ENCODE results near the gene SPIRE1.
A peak's percentile ranks its signal among the peaks of the same experiment; 100 is the strongest.
"Not testable (repeated sequence)": the region's sequence is repeated elsewhere in the genome, so short reads cannot be mapped to it uniquely, and the experiment has no call there.

SPIRE1 gene

DNA sequence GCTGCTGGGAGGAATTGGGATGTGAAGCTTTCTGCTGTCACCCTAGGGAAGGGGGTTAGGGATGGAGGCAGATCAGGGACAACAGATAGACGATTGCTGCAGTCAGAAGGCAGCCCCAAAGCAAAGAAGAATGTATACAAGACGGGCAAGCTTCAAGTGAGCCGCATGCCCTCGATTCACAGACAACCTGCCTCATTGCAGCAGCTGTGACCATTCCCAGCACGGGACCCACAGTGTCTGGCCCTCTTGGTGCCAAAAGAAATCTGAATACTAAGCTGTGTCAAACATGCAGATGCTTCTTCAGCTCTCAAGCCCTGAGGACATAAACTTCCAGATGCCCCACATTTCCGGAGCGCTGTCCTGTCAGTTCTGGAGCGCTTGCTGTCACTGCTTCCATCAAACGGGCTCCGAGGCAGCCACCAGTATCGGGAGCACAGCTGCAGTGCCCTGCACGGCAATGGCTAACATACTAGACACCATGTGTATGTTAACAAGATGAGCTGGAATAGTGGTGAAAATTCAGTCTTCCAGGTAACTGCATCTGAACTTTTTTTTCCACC is 216.4 kb downstream of the SPIRE1 start:
- DNase-seq: no peak

DNA sequence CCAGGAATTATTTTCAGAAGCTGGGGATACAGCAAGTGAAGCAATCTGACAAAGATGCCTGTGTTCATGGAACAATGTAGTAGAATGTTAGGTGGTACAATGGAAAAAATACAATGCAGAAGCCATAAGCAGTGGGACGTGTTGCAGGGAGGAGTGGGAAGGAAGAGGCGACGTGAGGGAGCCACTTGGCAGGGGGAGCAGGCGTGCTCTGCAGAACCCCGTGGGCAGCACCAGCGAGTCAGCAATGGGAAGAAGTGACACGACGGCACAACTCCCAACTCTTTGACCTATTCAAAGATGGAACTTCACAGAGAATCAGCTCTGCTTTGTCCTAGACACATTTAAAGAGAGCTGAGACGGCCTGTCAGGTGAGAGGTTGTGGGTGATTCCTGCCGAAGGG is 219.7 kb downstream of the SPIRE1 start:
- no peak for DNase-seq

DNA sequence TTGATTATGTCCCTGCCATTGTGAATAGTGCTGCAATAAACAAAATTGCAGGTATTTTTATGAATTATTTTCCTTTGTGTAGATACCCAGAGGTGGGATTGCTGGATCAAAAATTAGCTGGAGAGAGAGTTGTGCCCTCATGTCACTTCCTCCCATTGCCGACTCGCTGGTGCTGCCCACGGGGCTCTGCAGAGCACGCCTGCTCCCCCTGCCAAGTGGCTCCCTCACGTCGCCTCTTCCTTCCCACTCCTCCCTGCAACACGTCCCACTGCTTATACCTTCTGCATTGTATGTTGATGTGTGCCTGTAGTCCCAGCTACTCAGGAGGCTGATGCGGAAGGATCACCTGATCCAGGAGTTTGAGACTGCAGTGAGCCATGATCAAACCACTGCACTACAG is 222.0 kb downstream of the SPIRE1 start:
- DNase-seq: no peak

DNA sequence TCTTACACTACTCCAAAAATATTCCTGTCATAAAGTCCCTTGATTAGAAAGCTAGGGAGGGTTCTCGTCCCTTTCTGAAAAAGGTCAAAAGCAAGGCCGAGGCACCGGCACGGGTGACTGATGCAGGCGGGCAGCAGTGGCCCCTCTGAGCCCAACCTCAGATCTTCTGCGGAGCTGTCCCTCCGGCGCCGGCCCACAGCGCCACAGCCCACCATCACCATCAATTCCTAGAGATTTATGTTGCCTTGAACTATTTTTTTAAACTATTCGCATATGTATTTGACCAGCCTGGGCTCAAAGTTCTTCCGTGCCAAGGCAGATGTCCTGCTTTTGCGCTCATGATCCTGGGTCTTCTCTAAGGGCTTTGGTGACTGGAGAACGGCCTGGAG is 223.4 kb downstream of the SPIRE1 start:
- DNase-seq: no peak

DNA sequence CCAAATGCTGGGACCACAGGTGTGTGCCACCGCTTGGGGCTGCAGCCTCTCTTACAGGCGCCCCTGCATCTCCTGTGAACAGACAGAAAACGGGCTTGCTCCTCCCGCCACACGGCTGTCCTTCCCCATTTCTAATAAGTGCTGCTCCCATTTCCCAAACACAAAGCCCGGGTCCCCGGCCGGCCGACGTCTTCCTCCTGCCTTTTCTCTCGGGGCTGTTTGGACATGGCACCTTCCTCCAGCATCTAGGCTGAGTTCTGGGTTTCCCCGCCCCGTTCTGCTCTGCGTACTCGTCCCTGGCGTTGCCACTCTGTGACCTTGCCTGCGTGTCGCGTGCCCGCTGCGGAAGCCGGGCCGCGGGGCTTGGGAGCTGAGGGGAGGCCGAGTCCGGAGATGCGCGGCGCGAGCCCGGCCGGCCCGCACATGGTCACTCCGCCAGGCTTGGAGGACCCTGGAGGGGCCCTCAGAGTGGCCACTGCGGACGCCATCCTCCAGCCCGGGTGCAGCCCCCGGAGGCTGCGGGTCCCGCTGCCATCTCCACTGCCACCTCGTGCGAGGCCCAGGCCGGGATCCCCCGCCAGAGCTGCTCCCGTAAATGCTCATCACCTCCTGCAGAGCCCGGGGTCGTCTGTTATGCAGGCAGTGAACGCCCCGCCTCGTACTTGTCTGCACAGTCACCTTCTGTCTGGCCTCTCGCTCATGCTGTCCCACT is 223.9 kb downstream of the SPIRE1 start:
- DNase-seq: no peak

DNA sequence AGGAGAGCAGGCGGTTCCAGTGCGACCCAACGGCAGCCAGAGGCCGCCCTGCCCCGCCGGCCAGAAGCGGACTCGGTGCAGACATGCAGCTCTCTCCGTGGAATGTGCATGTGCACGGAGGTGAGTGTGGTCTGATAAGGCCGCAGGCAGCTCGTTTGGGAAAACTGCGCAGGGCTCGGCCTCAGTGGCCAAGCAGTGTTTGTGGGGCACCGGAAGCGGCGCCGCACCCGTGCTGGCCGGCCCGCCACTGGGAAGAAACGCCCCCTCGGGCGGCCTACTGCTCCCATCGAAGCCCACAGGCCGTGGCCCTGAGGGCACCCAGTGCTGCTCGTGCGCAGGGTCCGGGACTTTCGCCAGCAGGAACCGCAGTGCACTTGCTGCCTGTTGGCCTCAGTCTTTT is 225.0 kb downstream of the SPIRE1 start:
- DNase-seq: no peak

DNA sequence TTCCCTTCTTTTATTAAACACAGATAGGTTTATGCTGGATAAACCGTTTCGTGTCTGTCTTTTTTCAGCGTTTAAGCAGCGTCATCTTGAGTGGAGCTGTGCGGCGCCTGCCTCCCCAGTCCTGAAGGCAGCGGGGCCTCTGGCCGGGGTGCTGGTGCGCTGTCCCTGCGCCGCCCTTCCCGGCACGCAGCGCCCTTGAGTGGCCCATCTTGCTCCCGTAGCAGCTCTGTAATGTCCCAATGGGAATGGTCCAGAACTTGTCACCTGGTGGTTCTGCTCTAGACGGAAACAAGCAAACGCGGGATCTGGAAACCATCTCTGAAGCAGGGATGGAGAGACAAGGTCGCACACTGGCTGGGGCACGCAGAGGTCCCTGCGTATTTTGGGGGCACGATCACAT is 225.7 kb downstream of the SPIRE1 start:
- no peak for DNase-seq

DNA sequence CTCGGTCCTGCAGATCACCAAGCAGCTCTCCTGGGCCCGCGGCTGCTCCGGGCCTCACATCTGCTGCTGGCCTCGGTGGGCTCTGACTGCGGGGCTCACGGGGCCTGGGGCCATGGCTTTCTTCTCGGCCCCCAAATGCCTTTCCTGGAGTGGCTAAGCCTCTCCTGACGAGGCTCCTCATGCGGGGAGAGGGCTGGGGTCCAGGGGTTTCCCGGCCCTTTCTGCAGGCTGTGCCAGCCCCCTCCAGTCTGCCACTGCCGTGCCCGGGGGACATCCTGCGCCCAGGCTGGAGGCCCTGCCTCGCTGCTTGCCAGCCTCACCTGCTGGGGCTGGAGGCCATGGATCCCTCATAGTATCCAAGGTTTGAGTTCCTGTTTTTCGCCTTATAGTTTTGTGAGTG is 226.3 kb downstream of the SPIRE1 start:
- no peak for DNase-seq

DNA sequence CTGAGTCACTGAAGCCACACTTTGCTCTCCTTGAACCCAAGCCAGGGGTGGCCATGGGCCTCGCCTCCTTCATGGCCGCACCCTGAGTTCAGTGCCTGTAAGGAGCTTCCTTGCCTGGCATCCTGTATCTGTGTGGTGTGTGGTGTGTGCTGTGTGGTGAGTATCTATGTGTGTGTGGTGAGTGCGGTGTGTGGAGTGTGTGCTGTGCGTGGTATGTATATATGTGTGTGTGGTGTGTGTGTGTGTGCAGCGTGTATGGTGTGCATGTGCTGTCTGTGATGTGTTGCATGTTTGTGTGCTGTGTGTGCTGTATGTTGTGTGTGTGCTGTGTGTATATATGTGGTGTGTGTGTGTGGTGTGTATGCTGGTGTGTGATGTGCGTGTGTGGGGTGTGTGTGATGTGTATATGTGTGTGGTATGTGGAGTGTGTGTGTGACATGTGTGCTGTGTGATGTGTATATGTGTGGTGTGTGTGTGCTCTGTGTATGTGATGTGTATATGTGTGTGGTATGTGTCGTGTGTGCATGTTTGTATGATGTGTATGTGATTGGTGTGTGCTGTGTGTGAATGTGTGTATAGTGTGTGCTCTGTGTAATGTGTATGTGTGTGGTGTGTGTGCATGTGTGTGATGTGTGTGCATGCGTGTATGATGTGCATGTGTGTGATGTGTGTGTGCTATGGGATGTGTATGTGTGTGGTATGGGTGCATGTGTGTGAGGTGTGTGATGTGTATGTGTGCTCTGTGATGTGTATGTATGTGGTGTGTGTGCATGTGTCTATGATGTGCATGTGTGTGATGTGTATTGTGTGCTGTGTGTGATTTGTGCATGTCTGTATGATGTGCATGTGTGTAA is 227.5 kb downstream of the SPIRE1 start:
- no peak for DNase-seq

DNA sequence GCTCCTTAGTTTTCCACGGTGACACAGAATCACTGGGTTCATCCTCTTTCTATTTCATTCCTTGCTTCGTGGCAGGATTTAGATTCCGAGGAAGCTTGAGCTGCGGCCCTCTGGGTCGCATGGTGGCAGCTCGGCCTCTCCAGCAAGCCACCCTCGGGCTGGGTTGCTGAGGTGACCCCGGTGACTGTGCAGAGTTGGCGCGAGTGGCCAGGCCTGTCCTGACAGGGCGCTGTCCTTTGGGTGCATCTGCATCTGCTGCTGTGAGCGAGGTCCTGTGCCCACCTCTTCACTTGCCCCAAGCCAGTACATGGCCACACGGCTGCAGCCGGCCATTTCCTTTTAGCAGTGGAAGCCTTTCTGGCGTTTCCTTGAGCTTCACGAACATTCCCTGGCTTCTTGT is 228.4 kb downstream of the SPIRE1 start:
- no peak for DNase-seq

DNA sequence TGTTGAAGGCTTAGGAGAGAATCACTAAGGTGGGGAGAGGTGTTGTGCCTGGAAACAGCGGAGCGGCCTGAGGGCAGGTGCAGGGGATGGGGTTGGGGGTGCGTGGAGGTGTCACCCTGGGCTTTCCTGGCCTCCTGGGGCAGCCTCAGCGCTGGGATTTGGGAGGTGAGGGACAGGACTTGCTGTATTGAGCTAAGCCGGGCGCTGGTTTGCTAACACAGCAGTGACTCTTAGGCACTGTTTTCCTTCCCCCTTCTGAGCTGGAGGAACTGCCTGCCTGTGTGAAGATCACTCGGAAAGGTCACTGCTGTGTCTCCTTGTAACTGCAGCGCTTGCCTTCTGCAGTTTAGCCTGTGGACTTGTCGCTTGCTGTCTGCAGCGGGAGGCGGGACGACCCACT is 229.0 kb downstream of the SPIRE1 start:
- no peak for DNase-seq

DNA sequence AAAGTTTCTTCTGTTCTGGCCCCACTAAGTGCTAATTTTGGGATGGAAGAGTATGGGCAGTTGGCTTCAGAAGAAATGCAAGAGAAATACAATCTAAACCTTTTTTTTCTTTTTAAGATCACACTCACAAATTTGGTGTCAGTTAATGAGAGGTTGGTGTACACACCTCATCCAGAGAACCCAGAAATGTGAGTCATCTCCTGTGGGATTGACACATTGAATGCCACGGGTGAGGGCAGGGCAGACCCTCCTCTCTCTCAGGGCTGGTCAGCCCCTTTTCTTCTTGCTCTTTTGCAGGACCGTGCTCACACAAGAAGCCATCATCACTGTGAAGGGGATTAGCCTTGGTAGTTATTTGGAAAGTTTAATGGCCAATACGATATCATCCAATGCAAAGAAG is 231.0 kb downstream of the SPIRE1 start:
- no peak for DNase-seq

DNA sequence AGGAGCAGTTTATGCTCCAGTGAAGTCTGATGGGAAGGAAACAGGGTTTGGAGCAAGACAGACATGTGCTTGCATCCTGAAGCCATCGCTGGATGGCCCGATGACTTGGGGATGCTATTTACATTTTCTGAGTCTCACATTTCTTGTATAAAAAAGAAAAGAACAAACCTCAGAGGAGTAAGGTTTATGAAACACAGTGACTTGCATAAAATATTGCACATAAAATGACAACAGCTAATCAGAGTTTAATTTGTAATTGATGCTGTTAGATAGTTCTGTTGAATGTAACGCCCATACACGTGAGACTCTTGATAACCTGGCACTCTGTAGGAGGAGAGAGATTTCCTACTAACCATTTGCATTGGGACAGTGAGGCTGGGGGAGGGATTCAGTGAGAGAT is 233.7 kb downstream of the SPIRE1 start:
- no peak for DNase-seq

DNA sequence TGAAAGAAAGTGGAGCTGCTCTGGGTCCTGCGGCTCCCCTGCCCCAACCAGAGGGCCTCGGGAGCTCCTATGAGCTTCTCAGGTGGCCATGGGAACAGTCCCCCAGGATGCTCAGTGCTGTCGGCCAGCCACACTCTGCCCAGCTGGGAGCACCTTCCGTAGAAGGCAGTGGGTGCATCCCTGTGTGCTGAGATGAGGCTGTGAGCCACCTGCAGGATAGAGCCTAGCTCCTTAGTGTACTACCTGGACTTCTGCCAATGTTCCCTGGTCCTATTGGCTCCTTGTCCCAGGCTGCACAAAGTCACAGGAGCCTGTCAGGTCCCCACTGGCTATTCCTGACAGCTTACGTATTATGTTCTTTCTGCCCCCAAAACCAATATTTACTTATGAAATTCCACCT is 234.1 kb downstream of the SPIRE1 start:
- DNase-seq: peak in 1 of 14 donors; percentile 31

DNA sequence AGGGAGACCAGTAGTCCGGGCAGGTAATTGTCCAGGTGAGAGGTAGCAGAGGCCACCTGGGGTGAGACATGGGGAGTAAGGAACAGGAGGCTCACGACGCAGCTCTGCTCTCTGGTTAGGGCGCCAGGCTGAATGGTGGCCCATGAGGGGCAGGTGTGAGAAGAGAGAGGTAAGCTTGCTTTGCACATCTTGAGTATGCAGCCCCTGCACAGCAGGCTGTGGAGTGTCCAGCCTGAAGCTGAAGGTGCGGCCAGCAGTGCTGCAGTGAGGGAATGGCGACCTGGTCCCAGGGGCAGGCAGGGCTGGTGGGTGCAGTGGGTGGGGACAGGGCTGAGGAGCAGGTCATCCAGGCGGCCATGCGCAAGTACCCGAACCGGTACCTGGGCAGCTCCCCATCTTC is 234.5 kb downstream of the SPIRE1 start:
- DNase-seq: no peak

DNA sequence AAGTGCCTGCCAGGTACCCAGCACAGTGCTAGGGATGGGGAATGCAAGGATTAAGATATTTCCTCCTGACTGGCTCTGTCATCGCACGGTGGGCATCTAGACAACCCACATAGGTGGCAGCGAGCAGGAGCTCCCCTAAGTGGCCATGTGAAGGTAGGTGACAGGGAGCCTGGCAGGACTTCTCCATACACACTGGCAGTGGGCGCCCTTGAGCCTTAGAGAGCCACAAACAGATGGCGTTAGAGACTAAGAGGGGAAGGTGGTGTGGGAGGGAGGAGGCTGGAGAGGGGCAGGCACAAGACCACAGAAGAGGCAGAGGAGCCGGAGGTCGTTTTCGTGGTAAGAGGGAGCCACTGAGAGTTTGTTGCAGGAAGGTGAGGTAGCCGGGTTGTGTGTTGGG is 235.0 kb downstream of the SPIRE1 start:
- DNase-seq: peak in 1 of 14 donors; percentile 38

DNA sequence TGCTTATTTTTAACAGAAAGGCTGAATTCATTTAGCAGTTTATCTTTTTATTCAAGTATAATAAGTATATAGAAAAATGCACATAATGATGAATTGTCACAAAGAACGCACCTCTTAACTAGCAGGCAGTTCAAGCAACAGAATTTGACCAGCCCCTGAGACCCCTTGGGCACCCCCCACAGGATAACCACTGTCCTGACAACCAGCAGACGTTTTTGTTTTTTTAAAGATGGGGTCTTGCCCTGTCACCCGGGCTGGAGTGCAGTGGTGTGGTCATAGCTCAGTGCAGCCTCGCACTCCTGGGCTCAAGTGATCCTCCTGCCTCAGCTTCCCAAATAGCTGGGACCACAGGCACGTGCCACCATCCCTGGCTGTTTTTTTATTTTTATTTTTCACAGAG is 236.2 kb downstream of the SPIRE1 start:
- DNase-seq: no peak

DNA sequence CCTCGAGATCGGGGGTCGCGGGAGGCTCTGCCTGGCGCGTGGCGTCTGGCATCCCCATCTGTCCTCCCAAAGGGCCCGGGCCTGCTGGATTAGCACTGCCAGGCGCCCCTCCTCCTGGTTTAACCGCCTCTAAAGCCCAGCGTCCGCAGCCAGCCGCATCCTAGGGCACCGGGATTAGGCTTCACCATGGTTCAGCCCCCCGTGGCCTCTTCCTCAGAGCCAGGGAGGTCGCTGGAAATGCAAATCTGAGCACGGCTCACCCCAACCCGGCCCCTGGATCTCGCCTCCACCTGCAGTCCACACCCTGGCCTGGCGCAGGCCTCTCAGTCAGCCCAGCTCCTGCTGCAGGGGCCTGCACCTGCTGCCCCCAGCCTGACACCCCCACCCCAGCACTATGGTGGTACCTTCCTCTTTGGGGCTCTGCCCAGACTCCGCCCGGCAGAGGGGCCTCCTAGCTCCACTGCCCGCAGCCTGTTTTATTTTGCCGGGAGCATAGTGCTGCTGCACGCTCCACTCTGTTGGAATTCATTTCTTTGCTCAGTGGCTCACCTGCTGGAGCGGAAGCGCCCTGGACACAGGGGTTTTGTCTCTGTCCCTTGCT is 237.0 kb downstream of the SPIRE1 start:
- peak in 10 of 14 donors; percentile 15 to 84 (median 38) for DNase-seq

DNA sequence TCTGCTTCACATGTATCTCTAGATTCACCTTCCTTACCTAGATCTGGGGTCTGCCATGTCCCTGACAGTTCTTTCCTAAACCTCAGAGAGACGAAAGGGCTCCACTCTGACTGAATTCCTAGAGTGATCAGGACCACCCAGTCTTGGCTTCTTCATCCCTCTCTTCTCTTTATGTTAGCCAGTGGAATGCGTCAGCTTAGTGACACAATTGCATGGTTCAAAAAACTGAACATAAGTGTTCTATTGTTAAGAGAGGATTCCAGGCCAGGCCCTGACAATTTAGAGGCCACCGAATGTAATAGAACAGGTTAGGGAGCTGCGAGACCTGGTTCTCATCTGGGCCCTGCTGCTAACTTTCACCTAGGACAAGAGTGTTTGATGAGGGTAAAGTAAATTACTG is 240.2 kb downstream of the SPIRE1 start:
- DNase-seq: no peak

DNA sequence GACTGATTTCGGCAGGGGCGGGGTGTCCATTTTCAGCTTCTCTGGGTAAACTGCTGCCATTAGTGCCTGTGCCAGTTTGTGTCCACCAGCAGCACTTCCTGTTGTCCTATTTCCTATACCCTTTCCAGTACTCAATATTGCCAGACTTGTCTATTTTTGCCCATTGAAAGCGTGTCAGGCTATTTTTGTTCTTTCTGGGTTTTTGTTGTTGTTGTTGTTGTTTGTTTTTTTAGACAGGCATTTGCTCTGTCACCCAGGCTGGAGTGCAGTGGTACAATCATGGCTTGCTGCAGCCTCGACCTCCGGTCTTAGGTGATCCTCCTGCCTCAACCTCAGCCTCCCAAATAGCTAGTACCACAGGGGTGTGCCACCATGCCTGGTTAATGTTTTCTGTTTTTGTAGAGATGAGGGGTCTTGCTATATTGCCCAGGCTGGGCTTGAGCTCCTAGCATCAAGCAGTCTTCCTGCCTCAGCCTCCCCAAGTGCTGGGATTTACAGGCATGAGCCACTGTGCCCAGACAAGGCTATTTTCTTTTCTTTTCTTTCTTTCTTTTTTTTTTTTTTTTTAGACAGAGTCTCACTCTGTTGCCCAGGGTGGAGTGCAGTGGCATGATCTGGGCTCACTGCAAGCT is 241.7 kb downstream of the SPIRE1 start:
- DNase-seq: no peak

DNA sequence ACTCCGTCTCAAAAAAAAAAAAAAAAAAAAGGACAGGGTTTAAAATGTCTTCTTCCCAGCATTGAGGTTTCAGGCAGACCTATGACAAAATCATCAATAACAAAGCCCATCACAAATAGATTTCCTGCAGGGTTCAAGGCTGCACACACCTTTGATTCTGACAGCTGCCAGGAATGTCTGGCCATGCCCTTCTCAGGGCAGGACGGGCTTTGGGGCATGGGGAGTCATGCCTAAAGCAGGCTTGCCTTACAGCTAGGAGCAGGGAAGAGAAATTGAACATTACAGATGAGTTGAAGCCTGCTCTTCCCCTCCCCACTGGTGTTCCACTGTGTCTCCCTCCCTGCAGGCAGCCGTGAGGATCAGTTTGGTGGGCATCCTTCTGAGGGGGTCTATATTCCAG is 246.5 kb downstream of the SPIRE1 start:
- no peak for DNase-seq

DNA sequence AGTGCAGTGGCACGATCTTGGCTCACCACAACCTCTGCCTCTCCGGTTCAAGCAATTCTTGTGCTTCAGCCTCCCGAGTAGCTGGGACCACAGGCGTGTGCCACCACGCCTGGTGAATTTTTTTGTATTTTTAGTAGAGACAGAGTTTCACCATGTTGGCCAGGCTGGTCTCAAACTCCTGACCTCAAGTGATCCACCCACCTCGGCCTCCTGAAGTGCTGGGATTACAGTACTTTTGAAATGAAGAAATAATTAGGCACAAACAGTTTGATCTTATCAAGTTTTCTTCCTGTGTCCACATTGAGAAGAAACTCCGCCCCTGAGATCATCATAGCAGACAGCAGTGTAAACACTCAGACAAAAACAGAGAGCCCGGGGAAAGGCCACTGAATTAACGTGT is 247.2 kb downstream of the SPIRE1 start:
- DNase-seq: not testable (repeated sequence)

DNA sequence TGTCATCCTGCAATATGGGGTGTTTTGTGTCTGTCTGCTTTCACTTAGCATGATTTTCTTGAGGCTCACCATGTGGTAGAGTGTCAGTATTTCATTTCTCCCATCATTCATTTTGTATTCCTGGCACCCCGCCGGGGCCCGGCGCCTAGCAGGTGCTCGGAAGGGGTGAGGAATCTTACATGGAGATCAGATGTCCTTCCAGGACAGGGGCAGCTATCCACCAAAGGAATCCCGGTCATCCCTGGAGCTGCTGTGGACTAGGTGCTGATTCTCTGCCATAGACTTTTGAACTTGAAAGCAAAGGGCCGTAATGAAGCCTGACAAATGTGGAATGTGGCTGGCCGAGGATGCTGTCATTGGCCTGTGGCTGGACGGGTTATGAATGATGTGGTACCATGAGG is 247.8 kb downstream of the SPIRE1 start:
- DNase-seq: no peak

Measured in C1 segment of cervical spinal cord (tissue), 14 donors.